Endothelial cell (in vitro differentiated cells): ENCODE measurements around the gene ISM1. TPM values are rescaled to one million over a fixed set of nuclear protein-coding genes. Genes with fewer than 3 reads are reported as not detected.

ENCODE experiments used
- DNase-seq: peaks from one replicate; pipeline ENCODE4 v3.0.0; 2021; ENCODE audit warnings: low spot score
- H3K27ac Mint-ChIP-seq: one replicate; pipeline ENCODE4 v1.8.0; 2021; ENCODE audit warnings: mixed read lengths, inconsistent platforms; ENCODE audit not compliant: unreplicated experiment
- H3K27me3 Mint-ChIP-seq: one replicate; pipeline ENCODE4 v1.8.0; 2021; ENCODE audit warnings: mild to moderate bottlenecking, moderate library complexity, mixed read lengths, inconsistent platforms; ENCODE audit not compliant: unreplicated experiment
- H3K36me3 Mint-ChIP-seq: one replicate; pipeline ENCODE4 v1.8.0; 2021; ENCODE audit warnings: mild to moderate bottlenecking, low read depth, mixed read lengths, inconsistent platforms; ENCODE audit not compliant: unreplicated experiment
- H3K4me1 Mint-ChIP-seq: one replicate; pipeline ENCODE4 v1.8.0; 2021; ENCODE audit warnings: mild to moderate bottlenecking, mixed read lengths, inconsistent platforms; ENCODE audit not compliant: unreplicated experiment
- H3K4me3 Mint-ChIP-seq: one replicate; pipeline ENCODE4 v1.8.0; 2021; ENCODE audit warnings: mild to moderate bottlenecking, mixed read lengths, inconsistent platforms; ENCODE audit not compliant: unreplicated experiment
- H3K9me3 Mint-ChIP-seq: one replicate; pipeline ENCODE4 v1.8.0; 2021; ENCODE audit warnings: mixed read lengths, inconsistent platforms; ENCODE audit not compliant: unreplicated experiment
- CTCF ChIP-seq: fragments of 200-600 bp; sonication (generic); IDR thresholded peaks from one replicate; pipeline ENCODE4 v1.5.0; 2021; ENCODE audit warnings: antibody characterized with exemption; ENCODE audit not compliant: unreplicated experiment
- total RNA-seq: library from RNA; stranded (reverse); fragmentation: NEBNext Ultra II Directional; extraction: Animal tissue kit (Norgen Biotek cat#: 25700); gene quantifications from one replicate; pipeline ENCODE4 v1.2.1, GENCODE V29; 2021; ENCODE audit not compliant: unreplicated experiment

The ISM1 gene
- total RNA-seq, 1 donor from 2014 or later: 23.8 TPM

- H3K36me3 Mint-ChIP-seq: peaks cover 12% of the 10 kb centered on the region
- H3K27ac Mint-ChIP-seq: no peak overlapping the region
- H3K27me3 Mint-ChIP-seq: peaks cover 5% of the 10 kb centered on the region
- no peak for DNase-seq
- H3K4me3 Mint-ChIP-seq: no peak overlapping the region
- H3K4me1 Mint-ChIP-seq: peaks cover 25% of the 10 kb centered on the region
- H3K9me3 Mint-ChIP-seq: no peaks in the 10 kb centered on the region
- TF ChIP-seq CTCF: no peak
Observed at GRCh38 chr20:13249118-13249797, 28.2 kb downstream of the ISM1 start.

GRCh38 chr20:13249798-13250170, 28.7 kb downstream of the ISM1 start:
- no peak overlapping the region for H3K27ac Mint-ChIP-seq
- peaks cover 5% of the 10 kb centered on the region for H3K27me3 Mint-ChIP-seq
- no peak for DNase-seq
- no peak for TF ChIP-seq CTCF
- H3K9me3 Mint-ChIP-seq: no peaks in the 10 kb centered on the region
- H3K4me3 Mint-ChIP-seq: no peak overlapping the region
- peaks cover 12% of the 10 kb centered on the region for H3K36me3 Mint-ChIP-seq
- H3K4me1 Mint-ChIP-seq: peaks cover 25% of the 10 kb centered on the region

- Mint-ChIP-seq H3K36me3 (peaks cover 12% of the 10 kb centered on the region), H3K4me3 (no peak overlapping the region), H3K27me3 (peaks cover 5% of the 10 kb centered on the region)
Observed at GRCh38 chr20:13250251-13250650, 29.2 kb downstream of the ISM1 start.

GRCh38 chr20:13251106-13251903, 30.2 kb downstream of the ISM1 start:
- H3K27me3 Mint-ChIP-seq: peaks cover 5% of the 10 kb centered on the region
- peaks cover 25% of the 10 kb centered on the region for H3K4me1 Mint-ChIP-seq
- H3K4me3 Mint-ChIP-seq: peak overlapping the region; percentile 39
- H3K9me3 Mint-ChIP-seq: no peaks in the 10 kb centered on the region
- no peak overlapping the region for H3K27ac Mint-ChIP-seq
- DNase-seq: no peak
- H3K36me3 Mint-ChIP-seq: peaks cover 8% of the 10 kb centered on the region
- no peak for TF ChIP-seq CTCF

More at GRCh38 chr20:13250251-13250650, 29.2 kb downstream of the ISM1 start:
- Mint-ChIP-seq H3K9me3 (no peaks in the 10 kb centered on the region), H3K27ac (no peak overlapping the region), H3K4me1 (peaks cover 25% of the 10 kb centered on the region)
- no peak for DNase-seq
- no peak for TF ChIP-seq CTCF

- TF ChIP-seq CTCF: no peak
- peaks cover 5% of the 10 kb centered on the region for H3K27me3 Mint-ChIP-seq
- H3K36me3 Mint-ChIP-seq: peaks cover 12% of the 10 kb centered on the region
- H3K4me1 Mint-ChIP-seq: peaks cover 25% of the 10 kb centered on the region
- H3K4me3 Mint-ChIP-seq: peak overlapping the region; percentile 49
- no peak overlapping the region for H3K27ac Mint-ChIP-seq
- no peaks in the 10 kb centered on the region for H3K9me3 Mint-ChIP-seq
- DNase-seq: no peak
Observed at GRCh38 chr20:13251904-13252297, 30.8 kb downstream of the ISM1 start.
